ENCODE measurements around the gene MED13L.

MED13L gene

GRCh38 chr12:115988625-115989563 lies 288.6 kb downstream of the MED13L start:
- no peak for TF ChIP-seq CTCF (IDR thresholded peaks at IDR 0.05)

GRCh38 chr12:115988212-115988611 lies 289.3 kb downstream of the MED13L start:
- no peak for TF ChIP-seq CTCF (IDR thresholded peaks at IDR 0.05)

GRCh38 chr12:115984616-115985015 lies 292.9 kb downstream of the MED13L start:
- no peak for TF ChIP-seq CTCF (IDR thresholded peaks at IDR 0.05)

GRCh38 chr12:115983226-115983798 lies 294.2 kb downstream of the MED13L start:
- TF ChIP-seq CTCF (IDR thresholded peaks at IDR 0.05) = peak; percentile 42; the same call in 1 of the 2 replicates

GRCh38 chr12:115980339-115980738 lies 297.2 kb downstream of the MED13L start:
- no peak for TF ChIP-seq CTCF (IDR thresholded peaks at IDR 0.05)

GRCh38 chr12:115979851-115980250 lies 297.6 kb downstream of the MED13L start:
- TF ChIP-seq CTCF (IDR thresholded peaks at IDR 0.05) = no peak

- no peak for TF ChIP-seq CTCF (IDR thresholded peaks at IDR 0.05)
These were observed 298.1 kb downstream of the MED13L start for GRCh38 chr12:115979351-115979750.
